ENCODE results near the gene BEND3.
"Not testable (repeated sequence)": the region's sequence is repeated elsewhere in the genome, so short reads cannot be mapped to it uniquely, and the experiment has no call there.

Gene BEND3

GRCh38 chr6:107123501-107123900, 8.2 kb upstream of the BEND3 start:
- H3K4me1 Mint-ChIP-seq: peaks cover 29% of the 10 kb centered on the region
- DNase-seq: no peak
- H3K4me3 Mint-ChIP-seq: no peak overlapping the region
- no peaks in the 10 kb centered on the region for H3K36me3 Mint-ChIP-seq (ENCODE audit: low read depth)
- no peaks in the 10 kb centered on the region for H3K27me3 Mint-ChIP-seq (ENCODE audit: low read depth, poor library complexity)
- no peak overlapping the region for H3K27ac Mint-ChIP-seq
- no peaks in the 10 kb centered on the region for H3K9me3 Mint-ChIP-seq
- TF ChIP-seq, protein P1, sequence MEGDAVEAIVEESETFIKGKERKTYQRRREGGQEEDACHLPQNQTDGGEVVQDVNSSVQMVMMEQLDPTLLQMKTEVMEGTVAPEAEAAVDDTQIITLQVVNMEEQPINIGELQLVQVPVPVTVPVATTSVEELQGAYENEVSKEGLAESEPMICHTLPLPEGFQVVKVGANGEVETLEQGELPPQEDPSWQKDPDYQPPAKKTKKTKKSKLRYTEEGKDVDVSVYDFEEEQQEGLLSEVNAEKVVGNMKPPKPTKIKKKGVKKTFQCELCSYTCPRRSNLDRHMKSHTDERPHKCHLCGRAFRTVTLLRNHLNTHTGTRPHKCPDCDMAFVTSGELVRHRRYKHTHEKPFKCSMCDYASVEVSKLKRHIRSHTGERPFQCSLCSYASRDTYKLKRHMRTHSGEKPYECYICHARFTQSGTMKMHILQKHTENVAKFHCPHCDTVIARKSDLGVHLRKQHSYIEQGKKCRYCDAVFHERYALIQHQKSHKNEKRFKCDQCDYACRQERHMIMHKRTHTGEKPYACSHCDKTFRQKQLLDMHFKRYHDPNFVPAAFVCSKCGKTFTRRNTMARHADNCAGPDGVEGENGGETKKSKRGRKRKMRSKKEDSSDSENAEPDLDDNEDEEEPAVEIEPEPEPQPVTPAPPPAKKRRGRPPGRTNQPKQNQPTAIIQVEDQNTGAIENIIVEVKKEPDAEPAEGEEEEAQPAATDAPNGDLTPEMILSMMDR (IDR thresholded peaks at IDR 0.05): no peak

- TF ChIP-seq, protein P1 (IDR thresholded peaks at IDR 0.05): no peak
- Mint-ChIP-seq H3K27ac (peak overlapping the region; percentile 39), H3K27me3 (ENCODE audit: low read depth, poor library complexity) (no peaks in the 10 kb centered on the region), H3K4me1 (peaks cover 31% of the 10 kb centered on the region), H3K9me3 (no peaks in the 10 kb centered on the region), H3K36me3 (ENCODE audit: low read depth) (no peaks in the 10 kb centered on the region), H3K4me3 (no peak overlapping the region)
- no peak for DNase-seq
Measured at GRCh38 chr6:107122748-107123147, 7.4 kb upstream of the BEND3 start.

GRCh38 chr6:107121964-107122495, 6.7 kb upstream of the BEND3 start:
- no peak overlapping the region for H3K4me3 Mint-ChIP-seq
- DNase-seq: no peak

DNA sequence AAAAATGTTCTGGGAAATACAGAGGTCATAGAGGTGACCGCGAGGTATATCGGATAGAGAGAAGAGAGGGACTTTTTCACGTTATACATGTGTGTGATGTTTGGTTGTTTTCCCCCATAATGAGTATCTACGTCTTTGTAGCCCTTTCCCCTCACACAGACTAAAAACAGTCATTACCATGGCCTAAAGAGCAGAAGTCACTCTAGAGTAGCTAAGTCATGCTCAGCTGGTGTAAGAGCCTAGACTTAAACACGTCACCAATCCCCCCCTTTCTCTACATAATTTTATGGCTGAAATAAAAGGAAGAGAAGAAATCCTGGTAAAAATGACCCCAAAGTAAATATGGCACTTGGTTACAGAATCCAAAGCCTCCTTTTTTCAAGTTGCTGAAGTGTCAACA, 6.0 kb upstream of the BEND3 start:
- TF ChIP-seq, protein P1 (IDR thresholded peaks at IDR 0.05): no peak
- H3K4me1 Mint-ChIP-seq: peaks cover 44% of the 10 kb centered on the region
- no peak overlapping the region for H3K4me3 Mint-ChIP-seq
- no peaks in the 10 kb centered on the region for H3K27me3 Mint-ChIP-seq (ENCODE audit: low read depth, poor library complexity)
- H3K27ac Mint-ChIP-seq: peak overlapping the region; percentile 33
- H3K9me3 Mint-ChIP-seq: no peaks in the 10 kb centered on the region
- DNase-seq: no peak
- no peaks in the 10 kb centered on the region for H3K36me3 Mint-ChIP-seq (ENCODE audit: low read depth)

More at GRCh38 chr6:107121964-107122495, 6.7 kb upstream of the BEND3 start:
- Mint-ChIP-seq H3K9me3 (no peaks in the 10 kb centered on the region), H3K27me3 (ENCODE audit: low read depth, poor library complexity) (no peaks in the 10 kb centered on the region), H3K27ac (no peak overlapping the region), H3K4me1 (peaks cover 36% of the 10 kb centered on the region), H3K36me3 (ENCODE audit: low read depth) (no peaks in the 10 kb centered on the region)
- TF ChIP-seq, protein P1 (IDR thresholded peaks at IDR 0.05): no peak

DNA sequence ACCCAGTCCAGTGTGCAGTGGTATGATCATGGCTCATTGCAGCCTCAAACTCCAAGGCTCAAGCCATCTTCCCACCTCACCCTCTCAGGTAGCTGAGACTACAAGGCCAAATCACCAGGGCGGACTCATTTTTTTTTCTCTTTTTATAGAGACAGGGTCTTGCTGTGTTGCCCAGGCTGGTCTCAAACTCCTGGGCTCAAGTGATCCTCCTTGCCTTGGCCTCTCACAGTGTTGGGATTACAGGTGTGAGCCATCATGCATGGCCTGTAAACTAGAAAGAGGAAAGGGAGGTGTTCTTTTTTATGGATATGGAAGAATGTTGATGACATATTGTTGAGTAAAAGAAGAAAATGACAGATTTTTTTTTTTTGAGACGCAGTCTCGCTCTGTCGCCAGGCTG, 5.1 kb upstream of the BEND3 start:
- no peaks in the 10 kb centered on the region for H3K27me3 Mint-ChIP-seq (ENCODE audit: low read depth, poor library complexity)
- no peak overlapping the region for H3K27ac Mint-ChIP-seq
- TF ChIP-seq, protein P1 (IDR thresholded peaks at IDR 0.05): no peak
- no peak for DNase-seq
- peaks cover 46% of the 10 kb centered on the region for H3K4me1 Mint-ChIP-seq
- H3K36me3 Mint-ChIP-seq (ENCODE audit: low read depth): no peaks in the 10 kb centered on the region
- no peaks in the 10 kb centered on the region for H3K9me3 Mint-ChIP-seq
- no peak overlapping the region for H3K4me3 Mint-ChIP-seq

- no peak overlapping the region for H3K27ac Mint-ChIP-seq
- TF ChIP-seq, protein P1 (IDR thresholded peaks at IDR 0.05): no peak
- no peaks in the 10 kb centered on the region for H3K36me3 Mint-ChIP-seq (ENCODE audit: low read depth)
- no peak for DNase-seq
- no peaks in the 10 kb centered on the region for H3K27me3 Mint-ChIP-seq (ENCODE audit: low read depth, poor library complexity)
- no peaks in the 10 kb centered on the region for H3K9me3 Mint-ChIP-seq
- H3K4me3 Mint-ChIP-seq: no peak overlapping the region
- H3K4me1 Mint-ChIP-seq: peaks cover 37% of the 10 kb centered on the region
Measured at GRCh38 chr6:107118976-107119375, 3.7 kb upstream of the BEND3 start.

GRCh38 chr6:107118540-107118939, 3.2 kb upstream of the BEND3 start:
- H3K27ac Mint-ChIP-seq; H3K27me3 Mint-ChIP-seq (ENCODE audit: low read depth, poor library complexity); DNase-seq; H3K36me3 Mint-ChIP-seq (ENCODE audit: low read depth); H3K9me3 Mint-ChIP-seq; H3K4me3 Mint-ChIP-seq: not testable (repeated sequence)
- peaks cover 41% of the 10 kb centered on the region for H3K4me1 Mint-ChIP-seq
